HG02610 (cell line): ENCODE data around the gene ADGRG1.

Experiments used
- ATAC-seq: cut with Tn5 transposase; IDR thresholded peaks from one replicate; pipeline ENCODE4 v1.9.1; 2021; ENCODE audit warnings: mild to moderate bottlenecking, moderate library complexity; ENCODE audit not compliant: unreplicated experiment

ADGRG1 gene

GRCh38 chr16:57633383-57634064, 5.1 kb downstream of the ADGRG1 start:
- no peak for ATAC-seq

- ATAC-seq = no peak
Measured at GRCh38 chr16:57634171-57634570, 5.7 kb downstream of the ADGRG1 start.

- ATAC-seq = no peak
Measured at GRCh38 chr16:57635266-57636097, 7.1 kb downstream of the ADGRG1 start.

GRCh38 chr16:57636184-57636583, 7.8 kb downstream of the ADGRG1 start:
- ATAC-seq = no peak

- ATAC-seq = no peak
Measured at GRCh38 chr16:57637020-57637419, 8.6 kb downstream of the ADGRG1 start.

- ATAC-seq = no peak
Measured at GRCh38 chr16:57637424-57637823, 9.0 kb downstream of the ADGRG1 start.

- no peak for ATAC-seq
Measured at GRCh38 chr16:57637965-57638364, 9.5 kb downstream of the ADGRG1 start.

- no peak for ATAC-seq
Measured at GRCh38 chr16:57638381-57638780, 10.0 kb downstream of the ADGRG1 start.

GRCh38 chr16:57639172-57639887, 10.9 kb downstream of the ADGRG1 start:
- ATAC-seq = no peak

GRCh38 chr16:57640185-57640584, 11.8 kb downstream of the ADGRG1 start:
- ATAC-seq = no peak

GRCh38 chr16:57640612-57641011, 12.2 kb downstream of the ADGRG1 start:
- no peak for ATAC-seq

- no peak for ATAC-seq
Measured at GRCh38 chr16:57642160-57643135, 14.0 kb downstream of the ADGRG1 start.

GRCh38 chr16:57643147-57643874, 14.9 kb downstream of the ADGRG1 start:
- ATAC-seq = no peak

GRCh38 chr16:57643910-57644309, 15.5 kb downstream of the ADGRG1 start:
- ATAC-seq = no peak

- no peak for ATAC-seq
Measured at GRCh38 chr16:57644383-57645014, 16.1 kb downstream of the ADGRG1 start.

GRCh38 chr16:57645169-57645568, 16.7 kb downstream of the ADGRG1 start:
- no peak for ATAC-seq

GRCh38 chr16:57645691-57646387, 17.4 kb downstream of the ADGRG1 start:
- no peak for ATAC-seq

- no peak for ATAC-seq
Measured at GRCh38 chr16:57646388-57647039, 18.1 kb downstream of the ADGRG1 start.
